Karpas-422 (cell line): ENCODE results near the gene VGLL4. TPM values are rescaled to one million over a fixed set of nuclear protein-coding genes. Genes with fewer than 3 reads are reported as not detected.

ENCODE experiments used
- DNase-seq: peaks from one replicate; pipeline ENCODE4 v3.0.0-alpha.2; 2015
- H2AFZ ChIP-seq: fragments of 200-600 bp; sonication (generic); 2 replicates; pipeline ENCODE4 v1.6.1; 2014; ENCODE audit warnings: antibody characterized with exemption, low read length, mixed read lengths
- H3K27ac ChIP-seq: fragments of 200-600 bp; sonication (generic); 2 replicates; pipeline ENCODE4 v1.5.1; 2014; ENCODE audit warnings: mild to moderate bottlenecking, low read length, moderate library complexity
- H3K27me3 ChIP-seq: fragments of 200-600 bp; sonication (generic); 2 replicates; pipeline ENCODE4 v1.6.1; 2014; ENCODE audit warnings: low read length, mixed read lengths
- H3K36me3 ChIP-seq: fragments of 200-600 bp; sonication (generic); 2 replicates; pipeline ENCODE4 v1.6.1; 2014; ENCODE audit warnings: low read length, mixed read lengths; ENCODE audit not compliant: insufficient read depth
- H3K4me1 ChIP-seq: fragments of 200-600 bp; sonication (generic); 2 replicates; pipeline ENCODE4 v1.6.1; 2014; ENCODE audit warnings: mild to moderate bottlenecking, low read length, mixed read lengths
- H3K4me2 ChIP-seq: fragments of 200-600 bp; sonication (generic); 2 replicates; pipeline ENCODE4 v1.6.1; 2014; ENCODE audit warnings: low read length, low read depth, mild to moderate bottlenecking; ENCODE audit not compliant: poor library complexity, severe bottlenecking
- H3K4me3 ChIP-seq: fragments of 200-600 bp; sonication (generic); 2 replicates; pipeline ENCODE4 v1.5.1; 2014; ENCODE audit warnings: mild to moderate bottlenecking, antibody characterized with exemption, low read length, mixed read lengths
- H3K79me2 ChIP-seq: fragments of 200-600 bp; sonication (generic); 2 replicates; pipeline ENCODE4 v1.6.1; 2014; ENCODE audit warnings: mild to moderate bottlenecking, low read length, mixed read lengths
- H3K9ac ChIP-seq: fragments of 200-600 bp; sonication (generic); 2 replicates; pipeline ENCODE4 v1.6.0; 2014; ENCODE audit warnings: low read length
- H3K9me2 ChIP-seq: fragments of 200-600 bp; sonication (generic), shearing (Covaris generic); replicated peaks from 2 replicates; pipeline ENCODE4 v1.6.0; 2014; ENCODE audit warnings: mild to moderate bottlenecking, low read length, moderate library complexity; ENCODE audit not compliant: insufficient read depth
- H3K9me3 ChIP-seq: fragments of 300-700, 200-600 bp; sonication (generic); 2 replicates; pipeline ENCODE4 v1.6.1; 2014; ENCODE audit warnings: low read length, mixed read lengths
- H4K20me1 ChIP-seq: fragments of 200-600 bp; sonication (generic); 2 replicates; pipeline ENCODE4 v1.6.1; 2014; ENCODE audit warnings: mild to moderate bottlenecking, antibody characterized with exemption, low read length, low read depth; ENCODE audit not compliant: insufficient read depth
- small RNA-seq: library from RNA; depleted of rRNA; stranded (forward); fragments of <200 nt; gene quantifications from one replicate; pipeline ENCODE3, GENCODE V24; 2014
- total RNA-seq: library from RNA; depleted of rRNA; stranded (reverse); fragments of >200 nt; shearing (Covaris generic); gene quantifications from 2 replicates; pipeline ENCODE4 v1.2.3, GENCODE V29; 2014; ENCODE audit warnings: low replicate concordance; rRNA removed

VGLL4 gene
- total RNA-seq, 1 experiment from 2014 or later: 152 TPM

GRCh38 chr3:11508346-11509172, 135.2 kb downstream of the VGLL4 start:
- H3K27ac ChIP-seq: no peak overlapping the region
- no peak overlapping the region for H3K4me3 ChIP-seq
- no peak overlapping the region for H3K9ac ChIP-seq

GRCh38 chr3:11507719-11508118, 136.0 kb downstream of the VGLL4 start:
- no peaks in the 10 kb centered on the region for H3K79me2 ChIP-seq
- no peak overlapping the region for H3K4me2 ChIP-seq
- H3K4me3 ChIP-seq: no peak overlapping the region
- H2AFZ ChIP-seq: no peak overlapping the region
- no peaks in the 10 kb centered on the region for H4K20me1 ChIP-seq
- H3K36me3 ChIP-seq: no peaks in the 10 kb centered on the region
- peaks cover 11% of the 10 kb centered on the region for H3K4me1 ChIP-seq
- H3K27me3 ChIP-seq: no peaks in the 10 kb centered on the region
- no peak overlapping the region for H3K27ac ChIP-seq
- H3K9ac ChIP-seq: no peak overlapping the region
- H3K9me2 ChIP-seq: no peaks in the 10 kb centered on the region
- H3K9me3 ChIP-seq: no peaks in the 10 kb centered on the region
- no peak for DNase-seq

More at GRCh38 chr3:11508346-11509172, 135.2 kb downstream of the VGLL4 start:
- no peaks in the 10 kb centered on the region for H3K79me2 ChIP-seq
- H3K36me3 ChIP-seq: no peaks in the 10 kb centered on the region
- no peak overlapping the region for H2AFZ ChIP-seq
- no peak overlapping the region for H3K4me2 ChIP-seq
- H4K20me1 ChIP-seq: no peaks in the 10 kb centered on the region
- H3K9me3 ChIP-seq: no peaks in the 10 kb centered on the region
- DNase-seq: no peak
- H3K4me1 ChIP-seq: peaks cover 11% of the 10 kb centered on the region
- no peaks in the 10 kb centered on the region for H3K9me2 ChIP-seq
- no peaks in the 10 kb centered on the region for H3K27me3 ChIP-seq

Small RNA genes lying within 50 kb of the gene (small RNA-seq; reads per million reads assigned to genes)
- not detected for gene AC022001.1

Other genes with a start within 250 kb of the VGLL4 start
- 13.7 and 16.0 TPM in 2 replicates for gene TAMM41, start 203.0 kb upstream of the VGLL4 start, total RNA-seq